HG03045 (cell line): ENCODE results near the gene RAB35.

Experiments used
- ATAC-seq: cut with Tn5 transposase; IDR thresholded peaks from one replicate; pipeline ENCODE4 v1.9.1; 2021; ENCODE audit warnings: mild to moderate bottlenecking, moderate library complexity; ENCODE audit not compliant: unreplicated experiment

The RAB35 gene

GRCh38 chr12:120116441-120116791 lies at the start of gene RAB35:
Gene RAB35 (minus strand): TSS chr12:120116753. CDS start chr12:120116650, 103 bp downstream.
- no peak for ATAC-seq

- ATAC-seq: no peak
These were observed 47.7 kb upstream of the RAB35 start for GRCh38 chr12:120164293-120164692.

GRCh38 chr12:120162763-120163162 lies 46.2 kb upstream of the RAB35 start:
- no peak for ATAC-seq

GRCh38 chr12:120161852-120162251 lies 45.3 kb upstream of the RAB35 start:
- ATAC-seq: no peak

- ATAC-seq: no peak
These were observed 43.1 kb upstream of the RAB35 start for GRCh38 chr12:120159509-120160237.

- no peak for ATAC-seq
These were observed 41.8 kb upstream of the RAB35 start for GRCh38 chr12:120158351-120158750.

GRCh38 chr12:120157678-120158077 lies 41.1 kb upstream of the RAB35 start:
- no peak for ATAC-seq

GRCh38 chr12:120156315-120157259 lies 40.0 kb upstream of the RAB35 start:
- ATAC-seq: no peak

- ATAC-seq: no peak
These were observed 38.5 kb upstream of the RAB35 start for GRCh38 chr12:120155072-120155471.

GRCh38 chr12:120150919-120151525 lies 34.5 kb upstream of the RAB35 start:
- ATAC-seq: no peak

GRCh38 chr12:120148011-120148410 lies 31.5 kb upstream of the RAB35 start:
- no peak for ATAC-seq

GRCh38 chr12:120145164-120145563 lies 28.6 kb upstream of the RAB35 start:
- no peak for ATAC-seq

- no peak for ATAC-seq
These were observed 27.7 kb upstream of the RAB35 start for GRCh38 chr12:120144215-120144614.

- ATAC-seq: no peak
These were observed 25.8 kb upstream of the RAB35 start for GRCh38 chr12:120142231-120142877.

GRCh38 chr12:120141336-120141735 lies 24.8 kb upstream of the RAB35 start:
- ATAC-seq: no peak

- no peak for ATAC-seq
These were observed 24.1 kb upstream of the RAB35 start for GRCh38 chr12:120140603-120141002.

- no peak for ATAC-seq
These were observed 23.4 kb upstream of the RAB35 start for GRCh38 chr12:120139958-120140357.

- no peak for ATAC-seq
These were observed 21.8 kb upstream of the RAB35 start for GRCh38 chr12:120138366-120138765.

- no peak for ATAC-seq
These were observed 21.3 kb upstream of the RAB35 start for GRCh38 chr12:120137833-120138232.

GRCh38 chr12:120136093-120136770 lies 19.7 kb upstream of the RAB35 start:
- ATAC-seq: no peak
